SU-DHL-6 (cell line): ENCODE measurements around the gene TRRAP.
"Not testable (repeated sequence)": the region's sequence is repeated elsewhere in the genome, so short reads cannot be mapped to it uniquely, and the experiment has no call there.

Experiments
- EZH2phosphoT487 ChIP-seq: fragments of 200-600 bp; sonication (generic), shearing (Covaris generic); conservative IDR thresholded peaks from 2 replicates; pipeline ENCODE4 v1.6.1; 2018; ENCODE audit warnings: mild to moderate bottlenecking, antibody characterized with exemption, low read length, moderate library complexity, mixed read lengths
- TF ChIP-seq, protein P1 (sequence below): fragments of 200-600 bp; sonication (generic); IDR thresholded peaks from one replicate; pipeline ENCODE4 v1.5.1; 2017; ENCODE audit warnings: antibody characterized with exemption, mild to moderate bottlenecking, low read length, moderate library complexity; ENCODE audit not compliant: insufficient read depth, poor library complexity, severe bottlenecking

DNA sequence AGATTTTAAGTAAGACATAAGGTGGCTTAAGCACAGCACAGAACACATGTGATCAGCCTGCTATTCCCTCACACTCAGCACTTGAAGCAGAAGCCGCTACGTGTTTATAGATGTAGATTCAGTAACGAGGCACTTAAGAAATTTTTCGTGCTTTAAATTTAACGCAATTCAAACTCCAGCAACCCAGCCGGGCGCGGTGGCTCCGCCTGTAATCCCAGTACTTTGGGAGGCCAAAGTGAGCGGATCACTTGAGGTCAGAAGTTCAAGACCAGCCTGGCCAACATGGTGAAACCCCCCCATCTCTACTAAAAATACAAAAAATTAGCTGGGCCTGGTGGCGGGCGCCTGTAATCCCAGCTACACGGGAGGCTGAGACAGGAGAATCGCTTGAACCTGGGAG lies 167.9 kb downstream of the TRRAP start:
- TF ChIP-seq, protein P1, sequence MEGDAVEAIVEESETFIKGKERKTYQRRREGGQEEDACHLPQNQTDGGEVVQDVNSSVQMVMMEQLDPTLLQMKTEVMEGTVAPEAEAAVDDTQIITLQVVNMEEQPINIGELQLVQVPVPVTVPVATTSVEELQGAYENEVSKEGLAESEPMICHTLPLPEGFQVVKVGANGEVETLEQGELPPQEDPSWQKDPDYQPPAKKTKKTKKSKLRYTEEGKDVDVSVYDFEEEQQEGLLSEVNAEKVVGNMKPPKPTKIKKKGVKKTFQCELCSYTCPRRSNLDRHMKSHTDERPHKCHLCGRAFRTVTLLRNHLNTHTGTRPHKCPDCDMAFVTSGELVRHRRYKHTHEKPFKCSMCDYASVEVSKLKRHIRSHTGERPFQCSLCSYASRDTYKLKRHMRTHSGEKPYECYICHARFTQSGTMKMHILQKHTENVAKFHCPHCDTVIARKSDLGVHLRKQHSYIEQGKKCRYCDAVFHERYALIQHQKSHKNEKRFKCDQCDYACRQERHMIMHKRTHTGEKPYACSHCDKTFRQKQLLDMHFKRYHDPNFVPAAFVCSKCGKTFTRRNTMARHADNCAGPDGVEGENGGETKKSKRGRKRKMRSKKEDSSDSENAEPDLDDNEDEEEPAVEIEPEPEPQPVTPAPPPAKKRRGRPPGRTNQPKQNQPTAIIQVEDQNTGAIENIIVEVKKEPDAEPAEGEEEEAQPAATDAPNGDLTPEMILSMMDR = not testable (repeated sequence)
- not testable (repeated sequence) for TF ChIP-seq EZH2phosphoT487
